DND-41 (cell line): ENCODE measurements around the gene ENHO.

Source experiments
- ATAC-seq: fragments of 200-7000 bp; cut with Tn5 transposase; 3 replicates; pipeline ENCODE4 v1.9.1; 2021; ENCODE audit warnings: low read depth; ENCODE audit not compliant: insufficient read depth
- DNase-seq: peaks from one replicate; pipeline ENCODE4 v3.0.0-alpha.2; 2020
- H2AFZ ChIP-seq: 2 replicates; pipeline ENCODE4 v1.6.0; 2012; ENCODE audit warnings: low read depth, low read length
- H3K27ac ChIP-seq: 2 replicates; pipeline ENCODE4 v1.5.1; 2012; ENCODE audit warnings: low read length, inconsistent platforms
- H3K27me3 ChIP-seq: fragments of 200-600 bp; sonication (generic); 2 replicates; pipeline ENCODE4 v1.6.0; 2012; ENCODE audit warnings: low read length, mild to moderate bottlenecking, inconsistent platforms; ENCODE audit not compliant: insufficient read depth, poor library complexity
- H3K36me3 ChIP-seq: 2 replicates; pipeline ENCODE4 v1.5.1; 2012; ENCODE audit warnings: low read length, inconsistent platforms; ENCODE audit not compliant: insufficient read depth
- H3K4me1 ChIP-seq: 2 replicates; pipeline ENCODE4 v1.5.1; 2012; ENCODE audit warnings: mild to moderate bottlenecking, low read length; ENCODE audit not compliant: insufficient read depth
- H3K4me2 ChIP-seq: 2 replicates; pipeline ENCODE4 v1.6.0; 2012; ENCODE audit warnings: mild to moderate bottlenecking, moderate library complexity, low read length, inconsistent platforms; ENCODE audit not compliant: insufficient read depth
- H3K4me3 ChIP-seq, 2 experiments: fragments of 200-600 bp in 1 of 2; shearing (Covaris generic) in 1 of 2; 2 replicates each; pipeline ENCODE4 v1.5.1; 2012 to 2016; ENCODE audit warnings: inconsistent platforms in 2 of 2, low read length in 2 of 2, mild to moderate bottlenecking in 2 of 2, low read depth in 1 of 2, moderate library complexity in 1 of 2
- H3K79me2 ChIP-seq: 2 replicates; pipeline ENCODE4 v1.6.0; 2012; ENCODE audit warnings: low read length, inconsistent platforms; ENCODE audit not compliant: insufficient read depth
- H3K9ac ChIP-seq: 2 replicates; pipeline ENCODE4 v1.6.0; 2012; ENCODE audit warnings: low read depth, mild to moderate bottlenecking, inconsistent platforms, low read length, moderate library complexity
- H3K9me3 ChIP-seq: 2 replicates; pipeline ENCODE4 v1.5.1; 2012; ENCODE audit warnings: low read length, moderate library complexity, mild to moderate bottlenecking, inconsistent platforms; ENCODE audit not compliant: insufficient read depth, severe bottlenecking
- H4K20me1 ChIP-seq: 2 replicates; pipeline ENCODE4 v1.6.0; 2012; ENCODE audit warnings: low read length; ENCODE audit not compliant: insufficient read depth
- CTCF ChIP-seq: IDR thresholded peaks from 2 replicates; pipeline ENCODE4 v1.5.1; 2012; ENCODE audit warnings: borderline replicate concordance, low read length, moderate library complexity, mild to moderate bottlenecking; ENCODE audit not compliant: poor library complexity, severe bottlenecking; ENCODE audit errors: extremely low read depth
- EZH2 ChIP-seq: IDR thresholded peaks from 3 replicates; pipeline ENCODE4 v1.6.1; 2012; ENCODE audit warnings: borderline replicate concordance, low read depth, mild to moderate bottlenecking, moderate library complexity, low read length, inconsistent platforms; ENCODE audit not compliant: severe bottlenecking

ENHO gene

GRCh38 chr9:34526026-34526425 is 3.2 kb upstream of the ENHO start:
- H3K4me1 ChIP-seq: peaks cover 16% of the 10 kb centered on the region
- H3K9me3 ChIP-seq: no peaks in the 10 kb centered on the region
- H3K27me3 ChIP-seq: peaks cover 17% of the 10 kb centered on the region
- H2AFZ ChIP-seq: no peak overlapping the region
- no peaks in the 10 kb centered on the region for H3K79me2 ChIP-seq
- H4K20me1 ChIP-seq: peaks cover 12% of the 10 kb centered on the region; the same call in 1 of the 2 replicates
- ATAC-seq: no peak
- H3K27ac ChIP-seq: no peak overlapping the region
- TF ChIP-seq CTCF (no peak), EZH2 (no peak)
- no peak overlapping the region for H3K9ac ChIP-seq
- no peak overlapping the region for H3K4me3 ChIP-seq
- H3K36me3 ChIP-seq: no peaks in the 10 kb centered on the region
- no peak for DNase-seq
- H3K4me2 ChIP-seq: no peak overlapping the region

GRCh38 chr9:34524349-34524748 is 1.6 kb upstream of the ENHO start:
- DNase-seq (no peak), ATAC-seq (no peak)
- no peaks in the 10 kb centered on the region for H3K9me3 ChIP-seq
- no peak overlapping the region for H3K27ac ChIP-seq
- no peak overlapping the region for H3K4me2 ChIP-seq
- peaks cover 12% of the 10 kb centered on the region; the same call in 1 of the 2 replicates for H4K20me1 ChIP-seq
- TF ChIP-seq EZH2: no peak
- no peak for TF ChIP-seq CTCF
- H3K27me3 ChIP-seq: peaks cover 21% of the 10 kb centered on the region
- peaks cover 16% of the 10 kb centered on the region for H3K4me1 ChIP-seq
- H2AFZ ChIP-seq: no peak overlapping the region
- no peaks in the 10 kb centered on the region for H3K36me3 ChIP-seq
- H3K9ac ChIP-seq: no peak overlapping the region
- H3K79me2 ChIP-seq: no peaks in the 10 kb centered on the region
- no peak overlapping the region for H3K4me3 ChIP-seq

- TF ChIP-seq CTCF: no peak
- peak; percentile 51 for TF ChIP-seq EZH2
- H3K27ac ChIP-seq: no peak overlapping the region
- peaks cover 16% of the 10 kb centered on the region for H3K4me1 ChIP-seq
- no peak overlapping the region for H2AFZ ChIP-seq
- peak; percentile 8 for DNase-seq
- H3K4me3 ChIP-seq: peak overlapping the region in 1 of 2 experiments; percentile 41; a peak in 2 of 4 replicates
- H4K20me1 ChIP-seq: peaks cover 12% of the 10 kb centered on the region; the same call in 1 of the 2 replicates
- peaks cover 21% of the 10 kb centered on the region for H3K27me3 ChIP-seq
- peak overlapping the region; percentile 61 for H3K4me2 ChIP-seq
- no peaks in the 10 kb centered on the region for H3K79me2 ChIP-seq
- peak overlapping the region; percentile 30; the same call in 1 of the 2 replicates for H3K9ac ChIP-seq
- no peaks in the 10 kb centered on the region for H3K36me3 ChIP-seq
- ATAC-seq: no peak
- H3K9me3 ChIP-seq: no peaks in the 10 kb centered on the region
Observed at GRCh38 chr9:34522091-34522887, 501 bp downstream of the ENHO start.
